ENCODE measurements around the gene GRM5.
"Not testable (repeated sequence)": the region's sequence is repeated elsewhere in the genome, so short reads cannot be mapped to it uniquely, and the experiment has no call there.

DNA sequence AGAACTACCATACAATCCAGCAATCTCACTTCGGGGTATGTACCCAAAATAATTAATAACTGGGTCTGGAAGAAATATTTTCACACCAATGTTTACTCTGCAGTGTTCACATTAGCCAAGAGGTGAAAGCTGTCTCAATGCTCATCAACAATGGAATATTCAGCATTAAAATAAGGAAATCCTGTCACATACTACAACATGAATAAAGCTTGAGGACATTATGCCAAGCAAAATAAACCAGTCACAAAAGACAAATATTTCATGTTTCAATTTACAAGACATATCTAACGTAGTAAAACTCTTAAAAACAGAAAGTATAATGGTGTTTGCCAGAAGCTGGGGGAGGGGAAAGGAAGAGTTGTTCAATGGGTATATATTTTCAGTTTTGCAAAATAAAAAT is 28.0 kb upstream of the GRM5 start:
- TF ChIP-seq, protein P1, sequence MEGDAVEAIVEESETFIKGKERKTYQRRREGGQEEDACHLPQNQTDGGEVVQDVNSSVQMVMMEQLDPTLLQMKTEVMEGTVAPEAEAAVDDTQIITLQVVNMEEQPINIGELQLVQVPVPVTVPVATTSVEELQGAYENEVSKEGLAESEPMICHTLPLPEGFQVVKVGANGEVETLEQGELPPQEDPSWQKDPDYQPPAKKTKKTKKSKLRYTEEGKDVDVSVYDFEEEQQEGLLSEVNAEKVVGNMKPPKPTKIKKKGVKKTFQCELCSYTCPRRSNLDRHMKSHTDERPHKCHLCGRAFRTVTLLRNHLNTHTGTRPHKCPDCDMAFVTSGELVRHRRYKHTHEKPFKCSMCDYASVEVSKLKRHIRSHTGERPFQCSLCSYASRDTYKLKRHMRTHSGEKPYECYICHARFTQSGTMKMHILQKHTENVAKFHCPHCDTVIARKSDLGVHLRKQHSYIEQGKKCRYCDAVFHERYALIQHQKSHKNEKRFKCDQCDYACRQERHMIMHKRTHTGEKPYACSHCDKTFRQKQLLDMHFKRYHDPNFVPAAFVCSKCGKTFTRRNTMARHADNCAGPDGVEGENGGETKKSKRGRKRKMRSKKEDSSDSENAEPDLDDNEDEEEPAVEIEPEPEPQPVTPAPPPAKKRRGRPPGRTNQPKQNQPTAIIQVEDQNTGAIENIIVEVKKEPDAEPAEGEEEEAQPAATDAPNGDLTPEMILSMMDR (IDR thresholded peaks at IDR 0.05; ENCODE audit: poor library complexity) = not testable (repeated sequence)
- TF ChIP-seq EZH2 (IDR thresholded peaks at IDR 0.05; ENCODE audit: borderline replicate concordance) = not testable (repeated sequence)

Measured in hepatocyte (in vitro differentiated cells).